Activated T-cell treated with anti-CD3 and anti-CD28 coated beads, Interleukin-2, amount 50 U/mL, for 1 hour (primary cell): Measurements from ENCODE around the gene ABTB1.
A peak's percentile ranks its signal among the peaks of the same experiment; 100 is the strongest.

Experiments used
- DNase-seq: peaks from one replicate; pipeline ENCODE4 v3.0.0-alpha.2; 2020

ABTB1 gene

GRCh38 chr3:127672429-127673190 is at the start of gene ABTB1:
TSS of gene ABTB1 (plus strand) at chr3:127672952. CDS start at chr3:127673026, 74 bp downstream.
- DNase-seq = peak; percentile 88

- no peak for DNase-seq
Observed at GRCh38 chr3:127624063-127624462, 48.7 kb upstream of the ABTB1 start.

DNA sequence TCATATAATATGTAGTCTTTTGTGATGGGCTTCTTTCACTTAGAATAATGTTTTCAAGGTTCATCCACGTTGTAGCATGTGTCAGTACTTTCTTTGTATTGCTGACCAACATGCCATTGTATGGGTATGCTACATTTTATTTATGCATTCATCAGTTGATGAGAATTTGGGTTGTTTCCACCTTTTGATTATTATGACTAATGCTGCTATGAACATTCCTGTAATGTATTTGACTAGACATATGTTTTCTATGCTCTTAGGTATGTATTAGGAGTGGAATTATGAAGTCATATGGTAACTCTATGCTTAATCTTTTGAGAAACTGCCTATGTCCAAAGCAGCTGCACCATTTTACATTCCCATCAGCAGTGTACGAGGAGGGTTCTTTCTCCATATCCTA is 46.9 kb upstream of the ABTB1 start:
- no peak for DNase-seq

DNA sequence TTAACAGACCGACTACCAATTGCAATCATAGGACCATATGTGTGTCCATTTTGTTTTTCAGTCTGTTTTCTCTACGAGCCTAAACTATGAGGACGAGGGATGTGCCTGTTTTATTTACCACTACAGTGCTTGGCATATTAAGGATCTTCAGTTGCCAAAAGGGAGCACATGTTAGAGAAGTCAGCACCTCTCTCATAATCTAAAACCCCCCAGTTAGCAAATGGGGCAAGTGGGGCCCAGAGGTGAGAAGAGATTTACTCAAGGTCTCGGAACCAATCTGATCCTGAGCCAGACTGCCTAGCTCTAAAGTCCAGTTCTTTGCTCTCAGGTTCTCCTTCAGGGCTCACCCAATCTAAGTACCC is 44.3 kb upstream of the ABTB1 start:
- DNase-seq = no peak

DNA sequence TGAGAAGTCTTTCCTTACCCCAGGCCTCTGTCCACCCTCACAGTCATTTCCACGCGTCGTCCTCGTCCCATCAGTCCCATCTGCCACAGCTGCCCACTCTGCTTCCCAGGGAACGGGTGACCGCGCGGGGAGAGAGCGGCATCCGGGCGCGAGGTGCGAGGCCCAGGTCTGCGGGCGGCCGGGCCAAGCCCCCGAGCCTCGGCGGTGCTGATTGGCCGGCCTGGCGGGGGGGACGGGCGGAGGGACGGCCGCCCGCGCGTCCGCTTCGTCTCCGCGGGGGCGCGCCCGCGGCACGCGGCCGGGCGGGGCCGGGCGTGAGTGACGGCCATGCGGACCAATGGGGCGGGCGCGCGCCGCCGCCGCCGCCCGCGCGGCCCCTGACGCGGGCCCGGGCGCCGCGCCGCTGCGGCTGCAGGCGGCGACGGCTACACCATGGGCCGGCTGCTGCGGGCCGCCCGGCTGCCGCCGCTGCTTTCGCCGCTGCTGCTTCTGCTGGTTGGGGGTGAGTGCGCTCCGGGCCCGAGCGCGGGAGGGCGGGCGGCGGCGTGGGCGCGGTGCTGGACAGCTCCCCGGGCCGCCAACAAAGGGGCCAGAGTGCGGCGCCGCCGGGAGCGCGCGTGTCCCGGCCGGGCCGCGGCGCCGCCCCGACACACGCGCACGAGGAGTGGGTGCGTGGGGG is 43.8 kb upstream of the ABTB1 start, which contains the start of gene PODXL2:
PODXL2 (plus strand) TSS at position 398 of the 679 bp plus-strand sequence; CDS start at position 433, 35 bp downstream.
- DNase-seq = peak; percentile 52

GRCh38 chr3:127629467-127630403 is 43.0 kb upstream of the ABTB1 start:
- DNase-seq = peak; percentile 54

DNA sequence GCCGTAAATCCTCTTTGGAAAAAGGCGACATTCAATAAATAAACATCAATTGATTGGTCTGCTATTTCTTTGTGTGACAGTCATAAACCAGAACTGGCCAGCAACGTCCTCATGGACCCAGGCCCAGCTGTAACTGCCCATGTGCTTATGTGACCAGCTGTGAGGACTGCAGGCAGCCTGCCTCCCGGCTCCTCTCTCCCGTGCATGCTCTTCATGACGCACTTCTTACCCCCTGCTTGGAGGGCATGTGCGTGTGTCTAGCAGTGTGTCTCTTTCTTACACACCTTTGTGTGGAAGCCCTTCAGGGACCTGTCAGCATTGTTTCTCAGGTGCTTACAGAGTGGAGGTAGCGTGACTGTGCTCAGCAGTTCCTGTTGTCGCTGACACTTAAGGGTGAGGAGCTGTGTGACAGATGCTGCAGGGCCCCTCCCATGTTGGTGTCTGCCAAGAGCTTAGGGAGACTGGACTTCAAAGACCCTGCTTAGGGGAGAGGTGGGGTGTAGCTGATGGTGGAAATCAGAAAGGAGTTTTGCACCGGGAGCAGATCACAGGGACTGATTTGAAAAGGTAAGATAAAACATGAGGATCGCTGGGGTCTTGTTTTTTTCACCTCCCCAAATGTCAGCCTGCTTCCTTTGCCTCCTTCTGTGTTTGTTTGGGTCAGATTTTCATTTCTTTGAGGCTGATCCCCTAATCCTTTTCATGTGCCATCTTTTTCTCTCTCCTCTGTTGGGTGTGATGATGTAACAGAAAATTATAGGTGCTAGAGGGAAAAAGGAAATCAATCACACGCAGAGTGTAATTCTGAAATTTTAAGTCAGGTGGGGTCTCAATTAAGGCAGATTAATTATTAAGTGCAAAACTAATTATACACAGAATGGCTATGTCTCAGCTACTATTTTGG is 41.7 kb upstream of the ABTB1 start:
- DNase-seq = no peak

GRCh38 chr3:127632035-127632820 is 40.5 kb upstream of the ABTB1 start:
- DNase-seq = no peak

GRCh38 chr3:127634653-127635052 is 38.1 kb upstream of the ABTB1 start:
- DNase-seq = no peak

DNA sequence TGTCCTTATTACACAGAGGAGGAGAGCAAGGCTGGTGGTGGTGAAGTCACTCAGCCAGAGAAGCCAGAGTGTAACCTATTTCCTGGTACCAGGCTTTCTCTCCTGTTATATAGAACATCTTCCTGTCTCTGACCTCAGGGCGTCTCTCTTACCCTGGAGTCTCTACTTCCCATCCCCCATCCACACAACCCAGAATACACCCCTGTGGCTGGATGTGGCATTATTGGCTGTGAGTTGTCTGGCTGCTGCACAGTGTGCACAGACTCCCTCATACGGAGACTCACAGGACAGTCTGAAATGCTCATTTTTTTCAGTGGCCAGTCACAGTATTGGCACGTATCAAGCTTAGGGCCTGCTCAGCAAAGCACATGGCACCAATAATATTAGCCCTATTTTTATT is 35.2 kb upstream of the ABTB1 start:
- DNase-seq = no peak

DNA sequence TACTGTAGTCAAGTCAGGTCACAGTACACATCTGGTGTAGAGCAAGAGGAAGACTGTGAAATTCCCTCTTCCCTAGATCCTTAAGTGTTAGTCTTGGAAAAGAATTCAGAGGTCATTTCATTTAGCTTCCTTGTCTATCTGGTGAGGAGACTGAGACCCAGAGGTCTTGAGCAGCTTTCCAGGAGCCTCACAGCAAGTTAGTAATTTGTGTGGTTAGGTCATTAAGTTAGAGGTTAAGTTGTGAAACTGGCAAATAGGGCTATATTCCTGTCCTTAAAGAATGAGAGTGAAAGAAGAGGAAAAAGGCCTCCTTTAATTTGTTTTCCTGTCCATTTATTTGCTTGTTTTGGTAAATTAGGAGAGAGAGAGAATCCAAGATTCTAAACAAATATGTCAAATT is 34.8 kb upstream of the ABTB1 start:
- no peak for DNase-seq

- DNase-seq = no peak
Observed at GRCh38 chr3:127639173-127640041, 33.3 kb upstream of the ABTB1 start.

DNA sequence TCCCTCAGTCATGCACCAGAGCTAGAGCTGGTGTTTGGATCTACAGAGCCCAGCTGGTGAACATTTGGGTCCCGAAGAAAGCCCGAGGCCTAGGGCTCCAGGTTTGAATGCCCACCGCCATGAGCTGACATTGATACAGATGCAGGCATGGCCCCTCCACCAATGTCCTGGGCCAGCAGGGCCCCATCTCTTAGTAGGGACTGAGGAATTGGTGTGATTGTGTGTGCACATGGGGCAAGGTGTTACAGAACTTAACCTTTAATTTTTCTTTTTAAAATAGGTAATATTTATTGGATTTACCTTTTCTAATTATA is 32.8 kb upstream of the ABTB1 start:
- no peak for DNase-seq

DNA sequence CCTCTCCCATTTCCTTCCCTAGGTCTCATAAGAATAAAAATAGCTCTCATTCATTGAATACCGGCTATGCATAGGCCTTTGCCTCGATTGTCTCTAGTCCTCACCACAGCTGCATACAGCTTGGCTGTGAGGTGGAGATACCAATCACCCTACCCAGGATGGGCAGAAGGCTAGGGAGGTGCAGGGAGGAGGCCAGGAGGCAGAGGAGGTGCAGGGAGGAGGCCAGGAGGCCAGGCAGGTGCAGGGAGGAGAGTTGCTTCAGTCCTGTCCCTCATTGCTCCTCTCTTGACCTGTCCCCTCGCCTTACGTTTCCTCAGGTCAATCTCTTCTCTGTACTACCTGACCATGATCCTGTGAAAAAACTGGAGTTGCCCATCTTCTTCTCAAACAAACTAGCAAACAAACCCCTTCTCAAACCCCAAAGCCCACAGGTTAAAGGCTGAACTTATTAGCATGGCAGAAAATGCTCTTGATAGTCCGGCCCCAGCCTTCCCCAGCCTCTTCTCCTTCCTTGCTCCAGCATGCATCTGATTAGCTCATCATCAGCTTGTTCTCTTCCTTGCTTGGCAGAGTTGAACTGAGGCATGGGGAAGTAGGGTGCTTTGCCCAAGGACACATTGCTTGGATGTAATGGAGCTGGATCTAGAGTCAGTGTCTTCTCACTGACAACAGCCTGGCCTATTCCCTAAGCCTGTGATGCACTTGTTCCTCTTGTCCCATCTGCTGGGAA is 27.9 kb upstream of the ABTB1 start:
- DNase-seq = no peak

DNA sequence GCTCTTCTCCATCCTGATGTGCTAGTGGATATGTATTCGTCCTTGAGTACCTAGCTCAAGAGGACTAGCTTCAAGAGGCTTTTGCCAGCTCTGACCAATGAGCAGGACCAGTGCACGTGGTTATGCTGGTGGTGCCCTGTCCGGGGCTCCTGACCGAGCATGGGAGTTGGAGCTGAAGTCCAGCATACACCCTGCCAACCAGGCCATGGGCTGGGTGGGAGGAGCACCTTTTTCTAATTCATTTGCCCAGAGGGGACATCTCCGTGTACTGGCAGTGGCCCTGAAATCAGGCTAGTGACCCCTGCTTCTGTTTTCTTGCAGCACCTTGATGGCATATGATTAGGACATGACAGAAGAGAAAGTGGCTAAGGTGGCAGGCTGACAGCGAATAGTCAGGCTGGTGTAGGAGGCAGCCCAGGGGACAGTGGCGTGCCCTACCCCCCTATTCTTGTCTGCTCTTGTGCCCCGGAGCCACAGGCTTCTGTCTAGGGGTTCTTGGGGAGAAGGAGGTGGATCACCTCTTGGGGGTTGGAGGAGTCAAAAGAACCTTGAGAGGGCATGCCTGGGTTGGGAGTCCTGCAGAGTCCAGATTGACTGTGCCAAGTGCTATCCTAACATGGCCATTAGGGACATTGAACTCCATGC is 27.3 kb upstream of the ABTB1 start:
- DNase-seq = no peak

DNA sequence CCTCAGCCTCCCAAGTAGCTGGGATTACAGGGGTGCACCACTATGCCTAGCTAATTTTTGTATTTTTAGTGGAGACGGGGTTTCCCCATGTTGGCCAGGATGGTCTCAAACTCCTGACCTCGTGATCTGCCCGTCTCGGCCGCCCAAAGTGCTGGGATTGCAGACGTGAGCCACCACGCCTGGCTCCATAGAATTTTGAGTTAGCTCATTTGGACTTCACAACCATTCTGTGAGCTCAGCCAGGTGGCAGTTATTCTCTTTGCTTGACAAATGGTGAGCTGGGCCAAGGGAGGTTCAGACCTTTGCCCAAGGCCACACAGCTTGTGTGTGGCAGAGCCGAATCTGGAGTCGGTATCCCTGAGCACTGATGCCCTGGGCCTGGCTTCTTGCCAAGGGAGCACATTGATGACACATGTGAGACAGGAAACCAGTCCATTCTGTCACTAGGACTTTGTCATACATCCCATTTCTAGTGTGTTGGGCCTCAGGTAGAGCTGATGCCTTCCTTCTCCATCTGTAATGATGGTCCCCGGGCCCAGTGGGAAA is 26.2 kb upstream of the ABTB1 start:
- no peak for DNase-seq

GRCh38 chr3:127647166-127647844 is 25.4 kb upstream of the ABTB1 start:
- DNase-seq = no peak

DNA sequence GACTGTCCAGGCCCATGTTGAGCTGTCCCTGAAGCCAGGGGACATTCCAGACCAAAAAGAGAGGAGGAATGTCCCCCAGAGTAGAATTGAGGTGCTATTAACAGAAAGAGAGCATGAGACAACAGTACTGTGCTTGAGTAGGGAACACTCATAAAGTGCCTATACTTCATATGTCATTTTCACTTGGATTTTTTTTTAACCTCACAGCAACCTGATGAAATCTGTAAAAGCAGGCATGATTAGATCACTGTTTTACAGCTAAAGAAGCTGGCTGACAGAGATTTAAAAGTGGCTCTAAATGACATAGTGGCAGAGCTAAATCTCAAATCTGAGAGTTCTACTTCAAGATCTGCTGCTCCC is 24.9 kb upstream of the ABTB1 start:
- DNase-seq = no peak

- DNase-seq = no peak
Observed at GRCh38 chr3:127650236-127650635, 22.5 kb upstream of the ABTB1 start.
